Pulmonary artery endothelial cell (primary cell): ENCODE data around the gene BGLAP. TPM values are rescaled to one million over a fixed set of nuclear protein-coding genes. Genes with fewer than 3 reads are reported as not detected.
"Not testable (repeated sequence)": the region's sequence is repeated elsewhere in the genome, so short reads cannot be mapped to it uniquely, and the experiment has no call there.

ENCODE experiments used
- DNase-seq: peaks from one replicate; pipeline ENCODE4 v3.0.0-alpha.2; 2011; ENCODE audit warnings: low read depth, low spot score
- total RNA-seq: library from RNA; depleted of rRNA; stranded (reverse); fragments of >200 nt; gene quantifications from 2 replicates; pipeline ENCODE4 v1.2.3, GENCODE V29; 2014

Gene BGLAP
- 0.13 and 0.32 TPM in 2 replicates for total RNA-seq

DNA sequence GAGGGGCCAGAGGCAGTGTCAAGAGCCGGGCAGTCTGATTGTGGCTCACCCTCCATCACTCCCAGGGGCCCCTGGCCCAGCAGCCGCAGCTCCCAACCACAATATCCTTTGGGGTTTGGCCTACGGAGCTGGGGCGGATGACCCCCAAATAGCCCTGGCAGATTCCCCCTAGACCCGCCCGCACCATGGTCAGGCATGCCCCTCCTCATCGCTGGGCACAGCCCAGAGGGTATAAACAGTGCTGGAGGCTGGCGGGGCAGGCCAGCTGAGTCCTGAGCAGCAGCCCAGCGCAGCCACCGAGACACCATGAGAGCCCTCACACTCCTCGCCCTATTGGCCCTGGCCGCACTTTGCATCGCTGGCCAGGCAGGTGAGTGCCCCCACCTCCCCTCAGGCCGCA is at the start of gene BGLAP:
TSS of gene BGLAP (plus strand) at position 259 of the 400 bp plus-strand sequence. CDS start at position 307, 48 bp downstream.
- no peak for DNase-seq

DNA sequence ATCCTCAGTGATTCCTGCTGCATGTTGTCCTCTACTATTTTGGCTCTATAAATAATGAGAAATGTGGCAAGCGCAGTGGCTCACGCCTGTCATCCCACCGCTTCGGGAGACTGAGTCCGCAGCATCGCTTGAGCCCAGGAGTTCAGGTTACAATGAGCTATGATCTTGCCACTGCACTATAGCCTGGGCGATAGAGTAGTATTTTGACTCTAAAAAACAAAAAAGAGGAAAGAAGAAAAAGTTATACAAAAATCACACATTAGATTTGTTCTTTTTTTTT is 48.8 kb upstream of the BGLAP start:
- no peak for DNase-seq

DNA sequence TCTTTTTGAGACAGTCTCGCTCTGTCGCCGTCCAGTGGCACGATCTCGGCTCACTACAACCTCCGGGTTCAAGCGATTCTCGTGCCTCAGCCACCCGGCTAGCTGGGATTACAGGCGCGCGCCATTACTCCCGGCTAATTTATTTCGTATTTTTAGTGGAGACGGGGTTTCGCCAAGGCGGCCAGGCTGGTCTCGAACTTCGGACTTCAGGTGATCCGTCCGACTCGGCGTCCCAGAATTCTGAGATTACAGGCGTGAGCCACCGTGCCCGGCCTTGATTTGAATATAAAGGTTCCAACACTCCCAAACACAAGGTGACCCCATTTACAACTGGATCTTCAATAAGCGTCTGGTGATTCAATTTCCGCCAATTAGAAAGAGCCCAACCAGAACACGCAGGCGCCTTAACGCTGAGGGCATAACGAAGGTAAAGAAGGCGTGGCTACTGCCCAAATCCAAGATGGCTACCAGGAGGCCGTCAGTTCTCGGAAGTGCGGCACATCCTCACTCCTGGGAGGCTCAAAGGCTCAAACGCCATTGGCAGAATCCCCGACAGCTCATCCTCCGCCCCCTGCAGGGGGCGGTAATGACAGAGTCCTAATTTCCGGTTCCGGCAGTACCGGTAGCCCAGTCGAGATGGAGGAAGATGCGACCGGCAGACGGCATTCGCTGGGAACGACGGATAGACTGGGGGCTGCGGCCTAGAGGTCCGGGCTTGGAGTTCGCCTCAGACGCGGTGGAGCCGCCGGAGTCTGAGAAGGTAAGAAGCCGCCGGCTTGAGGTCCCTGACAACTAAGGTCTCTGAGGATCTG is 48.3 kb upstream of the BGLAP start, which contains the start of gene SLC25A44:
TSS of gene SLC25A44 (plus strand) at position 617 of the 812 bp plus-strand sequence. CDS start 5,744 bp downstream, outside the sequence.
- peak; percentile 97 for DNase-seq

DNA sequence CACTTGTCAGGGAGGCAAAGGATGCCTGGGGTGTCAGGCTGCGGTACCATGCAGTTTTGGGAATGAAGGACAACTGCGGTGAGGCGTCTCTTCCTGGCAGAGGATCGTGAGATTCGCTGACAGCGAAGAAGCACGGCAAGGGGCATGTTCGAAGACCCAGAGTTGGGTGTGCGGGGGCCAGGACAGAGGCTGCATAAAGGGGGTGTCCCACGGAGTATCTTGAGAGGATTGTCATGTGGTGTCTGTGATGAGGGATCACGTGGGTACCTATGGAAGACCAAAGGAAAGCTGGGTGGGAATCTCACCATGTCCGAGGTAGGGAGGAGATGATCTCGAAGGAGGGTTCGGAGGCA is 47.7 kb upstream of the BGLAP start:
- no peak for DNase-seq

DNA sequence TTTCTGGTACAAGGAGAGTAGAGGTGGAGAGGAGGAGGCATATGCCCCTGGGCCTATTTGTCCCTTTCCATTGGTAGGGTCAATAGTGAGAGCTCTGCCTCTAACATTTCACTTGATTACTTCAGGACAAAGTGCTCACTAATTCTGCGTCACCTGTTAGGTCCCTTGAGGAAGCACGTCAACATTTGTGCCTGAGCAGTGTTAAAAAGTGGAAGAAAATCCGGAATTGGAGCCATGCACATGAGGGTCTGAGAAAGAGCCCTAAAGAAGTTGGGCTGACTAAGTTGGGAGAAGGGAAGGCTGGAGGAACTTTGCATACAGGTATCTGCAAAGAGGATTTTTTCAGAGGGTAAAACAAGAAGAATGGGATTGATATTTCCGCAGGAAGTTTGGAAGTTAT is 46.1 kb upstream of the BGLAP start:
- no peak for DNase-seq

DNA sequence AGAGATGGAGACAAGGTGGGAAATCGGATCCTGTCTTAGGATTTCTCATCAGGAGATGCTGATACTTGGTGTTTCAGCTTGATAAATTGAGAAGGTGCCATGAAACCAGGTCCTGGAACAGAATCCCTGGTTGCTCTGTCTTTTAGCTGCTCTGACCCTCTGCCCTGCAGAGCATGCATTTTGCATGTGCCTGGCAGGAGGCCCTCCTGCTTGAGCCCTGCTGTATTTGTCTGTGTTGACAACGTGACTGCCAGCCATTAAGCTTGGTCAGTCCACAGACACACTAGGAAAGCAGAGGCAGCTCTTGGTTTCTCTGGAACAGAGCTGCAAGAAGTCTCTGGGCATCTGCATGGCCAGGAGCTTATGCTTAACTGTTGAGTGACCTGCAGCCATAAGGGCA is 45.5 kb upstream of the BGLAP start:
- no peak for DNase-seq

DNA sequence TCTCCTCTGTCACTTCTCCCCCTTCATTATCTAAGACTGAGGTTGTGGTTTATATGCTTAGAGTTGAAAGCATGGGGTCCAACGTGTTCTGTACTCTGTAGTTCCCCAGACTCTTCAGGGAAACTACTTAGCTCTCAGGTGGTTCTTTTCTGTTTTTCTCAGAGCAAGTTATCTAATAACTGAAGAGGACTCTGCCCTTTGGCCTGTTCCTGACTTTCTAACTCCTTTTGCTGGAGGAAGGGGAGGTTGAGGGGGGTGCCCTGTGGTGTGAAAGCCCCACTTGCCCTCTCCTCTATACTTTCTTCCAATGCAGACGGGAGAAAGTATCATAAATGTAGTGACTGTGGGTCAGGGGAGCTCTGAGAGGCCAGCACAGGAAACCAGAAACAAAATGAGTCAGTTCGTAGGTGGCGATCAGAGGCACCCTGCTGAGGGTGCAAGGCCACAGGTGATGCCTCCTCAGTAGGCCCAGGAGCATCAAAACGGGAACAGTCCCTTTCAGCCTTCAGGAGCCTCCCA is 43.1 kb upstream of the BGLAP start:
- DNase-seq, result no peak

DNA sequence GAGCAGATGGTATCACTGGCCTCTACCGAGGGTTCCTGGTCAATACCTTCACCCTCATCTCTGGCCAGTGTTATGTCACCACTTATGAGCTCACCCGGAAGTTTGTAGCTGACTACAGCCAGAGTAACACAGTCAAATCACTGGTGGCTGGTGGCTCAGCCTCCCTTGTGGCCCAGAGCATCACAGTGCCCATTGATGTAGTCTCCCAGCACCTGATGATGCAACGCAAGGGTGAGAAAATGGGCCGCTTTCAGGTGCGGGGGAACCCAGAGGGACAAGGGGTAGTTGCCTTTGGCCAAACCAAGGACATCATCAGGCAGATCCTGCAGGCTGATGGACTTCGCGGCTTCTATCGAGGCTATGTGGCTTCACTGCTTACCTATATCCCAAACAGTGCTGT is 41.9 kb upstream of the BGLAP start:
- DNase-seq, result no peak

DNA sequence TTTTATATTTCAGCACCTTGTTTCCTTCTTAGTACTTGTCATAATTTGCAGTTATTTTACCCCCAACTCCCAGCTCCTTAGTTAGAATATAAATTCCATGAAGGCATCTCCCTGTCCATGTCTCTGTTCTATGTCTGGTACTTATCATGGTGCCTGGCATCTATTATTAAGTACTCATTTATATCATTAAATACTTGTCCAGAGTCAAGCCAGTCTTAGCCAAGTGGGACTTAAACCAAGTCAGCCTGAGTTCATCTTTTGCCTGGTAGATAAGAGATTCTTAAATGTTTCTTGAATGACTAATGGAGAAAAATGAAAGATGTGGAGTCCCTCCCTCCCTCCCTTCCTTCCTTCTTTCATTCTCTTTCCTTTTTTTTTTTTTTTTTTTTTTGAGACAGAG is 38.7 kb upstream of the BGLAP start:
- no peak for DNase-seq

DNA sequence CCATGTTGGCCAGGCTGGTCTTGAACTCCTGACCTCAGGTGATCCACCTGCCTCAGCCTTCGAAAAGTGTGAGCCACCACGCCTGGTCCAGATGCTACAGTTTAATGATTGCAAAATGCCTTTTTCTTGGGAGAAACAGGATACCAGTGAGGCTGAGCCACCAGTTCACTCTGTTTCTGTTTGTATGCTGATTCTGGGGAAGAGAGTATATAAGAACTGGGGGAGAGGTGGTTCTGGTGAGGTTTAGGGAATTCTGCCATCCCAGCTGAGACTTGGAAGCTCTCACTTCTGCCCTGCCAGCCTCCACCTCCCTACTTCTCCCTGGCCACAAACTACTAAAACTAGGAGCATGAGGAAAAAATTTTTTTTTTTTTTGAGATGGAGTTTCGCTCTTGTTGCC is 37.3 kb upstream of the BGLAP start:
- DNase-seq, result no peak

DNA sequence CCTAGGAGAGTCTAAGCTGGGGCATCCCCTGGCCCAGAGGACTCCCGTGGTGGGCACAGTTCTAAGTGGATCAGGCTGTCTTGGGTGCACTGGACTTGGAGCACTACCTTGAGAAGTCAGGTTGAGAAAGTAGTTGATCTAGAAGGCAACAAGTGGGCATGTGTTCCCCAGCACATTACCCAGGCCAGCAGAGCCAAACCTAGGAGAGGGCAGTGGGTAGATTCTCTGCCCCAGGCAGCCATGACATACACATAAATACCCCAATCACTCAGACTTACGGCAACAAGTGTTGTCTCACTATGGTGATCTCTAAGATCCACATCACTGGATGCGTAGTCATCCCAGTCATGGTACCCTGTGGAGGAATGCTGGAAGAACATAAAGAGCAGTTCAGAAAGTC is 30.7 kb upstream of the BGLAP start:
- no peak for DNase-seq

DNA sequence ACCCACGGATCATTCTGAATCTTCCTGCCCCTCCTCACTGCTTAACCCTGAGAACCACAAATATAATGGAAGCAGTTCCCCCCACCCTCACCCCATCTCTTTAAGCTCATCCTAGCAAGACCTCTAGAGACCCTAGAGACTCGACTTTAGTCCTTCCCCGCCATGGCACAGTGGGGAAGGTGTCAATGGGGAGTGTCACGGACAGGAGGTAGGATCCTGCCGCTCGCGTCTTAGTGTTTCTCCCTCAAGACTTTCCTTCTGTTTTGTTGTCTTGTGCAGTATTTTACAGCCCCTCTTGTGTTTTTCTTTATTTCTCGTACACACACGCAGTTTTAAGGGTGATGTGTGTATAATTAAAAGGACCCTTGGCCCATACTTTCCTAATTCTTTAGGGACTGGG is 29.9 kb upstream of the BGLAP start:
- DNase-seq, result no peak

DNA sequence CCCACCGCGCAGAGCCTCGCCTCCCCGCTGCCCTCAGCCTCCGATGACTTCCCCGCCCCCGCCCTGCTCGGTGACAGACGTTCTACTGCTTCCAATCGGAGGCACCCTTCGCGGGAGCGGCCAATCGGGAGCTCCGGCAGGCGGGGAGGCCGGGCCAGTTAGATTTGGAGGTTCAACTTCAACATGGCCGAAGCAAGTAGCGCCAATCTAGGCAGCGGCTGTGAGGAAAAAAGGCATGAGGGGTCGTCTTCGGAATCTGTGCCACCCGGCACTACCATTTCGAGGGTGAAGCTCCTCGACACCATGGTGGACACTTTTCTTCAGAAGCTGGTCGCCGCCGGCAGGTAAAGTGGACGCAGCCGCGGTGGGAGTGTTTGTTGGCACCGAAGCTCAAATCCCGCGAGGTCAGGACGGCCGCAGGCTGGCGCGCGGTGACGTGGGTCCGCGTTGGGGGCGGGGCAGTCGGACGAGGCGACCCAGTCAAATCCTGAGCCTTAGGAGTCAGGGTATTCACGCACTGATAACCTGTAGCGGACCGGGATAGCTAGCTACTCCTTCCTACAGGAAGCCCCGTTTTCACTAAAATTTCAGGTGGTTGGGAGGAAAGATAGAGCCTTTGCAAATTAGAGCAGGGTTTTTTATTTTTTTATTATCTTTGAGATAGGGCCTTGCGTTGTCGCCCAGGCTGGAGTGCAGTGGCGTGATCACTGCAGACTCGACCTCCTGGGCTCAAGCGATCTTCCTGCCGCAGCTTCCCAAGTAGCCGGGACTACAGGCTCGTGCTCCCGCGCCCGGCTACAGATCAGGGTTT is 28.9 kb upstream of the BGLAP start, which contains the start of gene PMF1:
TSS of gene PMF1 (plus strand) at position 175 of the 811 bp plus-strand sequence. CDS start at position 184, 9 bp downstream.
- peak; percentile 87 for DNase-seq

DNA sequence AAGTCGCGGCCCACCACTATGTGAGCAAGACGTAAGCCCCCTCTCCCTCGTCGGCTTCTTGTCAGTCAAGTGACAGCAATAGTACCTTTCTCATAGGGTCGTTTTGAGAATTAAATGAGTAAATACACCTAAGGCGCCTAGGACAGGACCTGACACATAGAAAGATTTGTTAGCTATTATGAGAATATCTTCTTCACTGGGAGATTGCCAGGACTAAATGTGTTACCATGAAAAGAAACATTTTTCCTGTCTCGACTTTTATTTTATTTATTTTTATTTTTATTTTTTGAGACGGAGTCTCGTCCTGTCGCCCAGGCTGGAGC is 28.4 kb upstream of the BGLAP start:
- DNase-seq, result no peak

DNA sequence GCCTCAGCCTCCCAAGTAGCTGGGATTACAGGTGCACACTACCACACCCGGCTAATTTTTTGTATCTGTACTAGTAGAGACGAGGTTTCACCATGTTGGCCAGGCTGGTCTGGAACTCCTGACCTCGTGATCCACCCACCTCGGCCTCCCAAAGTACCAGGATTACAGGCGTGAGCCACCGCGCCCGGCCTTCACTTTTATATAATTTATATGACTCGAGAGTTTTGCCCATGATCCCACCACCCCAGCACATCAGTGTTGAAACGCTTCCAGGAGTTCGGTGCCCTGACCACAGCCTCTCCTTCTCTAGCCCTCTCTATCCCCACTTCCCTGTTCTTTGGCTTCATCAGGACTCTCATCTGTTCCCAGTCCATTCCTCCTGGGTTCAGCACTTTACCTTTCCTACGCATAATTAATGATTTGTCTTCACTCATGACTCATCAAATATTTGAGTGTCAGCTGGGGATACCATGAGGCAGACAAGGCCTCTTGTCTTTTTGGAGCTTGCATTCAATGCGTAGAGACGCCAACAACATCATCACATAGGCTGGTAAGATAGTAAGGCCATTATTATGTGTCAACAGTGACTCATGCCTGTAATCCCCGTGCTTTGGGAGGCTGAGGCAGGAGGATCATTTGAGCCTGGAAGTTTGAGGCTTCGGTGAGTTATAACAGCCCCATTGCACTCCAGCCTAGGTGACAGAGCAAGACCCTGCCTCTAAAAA is 27.8 kb upstream of the BGLAP start:
- no peak for DNase-seq

DNA sequence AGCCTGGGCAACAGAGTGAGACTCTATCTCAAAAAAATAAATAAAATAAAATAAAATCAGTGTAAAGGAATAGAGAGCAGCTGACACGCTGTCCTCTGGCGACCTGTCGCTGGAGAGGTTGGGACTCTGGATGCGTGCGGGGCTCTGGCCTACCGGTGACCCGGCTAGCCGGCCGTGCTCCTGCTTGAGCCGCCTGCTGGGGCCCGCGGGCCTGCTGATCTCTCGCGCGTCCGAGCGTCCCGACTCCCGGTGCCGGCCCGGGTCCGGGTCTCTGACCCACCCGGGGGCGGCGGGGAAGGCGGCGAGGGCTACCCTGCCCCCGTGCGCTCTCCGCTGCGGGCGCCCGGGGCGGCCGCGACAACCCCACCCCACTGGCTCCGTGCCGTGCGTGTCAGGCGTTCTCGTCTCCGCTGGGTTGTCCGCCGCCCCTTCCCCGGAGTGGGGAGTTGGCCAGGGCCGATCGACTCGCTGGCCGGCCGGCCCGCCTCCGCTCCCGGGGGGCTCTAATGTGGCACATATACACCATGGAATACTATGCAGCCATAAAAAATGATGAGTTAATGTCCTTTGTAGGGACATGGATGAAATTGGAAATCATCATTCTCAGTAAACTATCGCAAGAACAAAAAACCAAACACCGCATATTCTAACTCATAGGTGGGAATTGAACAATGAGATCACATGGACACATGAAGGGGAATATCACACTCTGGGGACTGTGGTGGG is 25.5 kb upstream of the BGLAP start:
- DNase-seq, result not testable (repeated sequence)

DNA sequence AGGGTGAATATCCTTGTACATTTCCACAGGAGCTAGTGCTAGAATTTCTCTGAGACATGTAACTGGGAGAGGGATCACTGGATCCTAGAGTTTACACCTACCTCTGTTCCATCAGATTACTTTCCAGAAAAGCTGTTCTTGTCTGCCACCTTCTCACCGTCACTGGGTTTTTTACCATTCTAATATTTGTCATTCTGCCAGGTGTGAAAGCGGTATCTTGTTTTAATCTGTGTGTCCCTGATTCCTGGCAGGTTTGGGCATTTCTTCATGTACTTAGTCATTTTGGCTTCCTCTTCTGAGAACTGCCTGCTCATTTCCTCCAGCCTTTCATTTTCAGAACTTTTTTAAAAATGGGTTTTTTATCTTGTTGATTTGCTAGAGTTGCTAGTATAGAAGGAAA is 24.1 kb upstream of the BGLAP start:
- no peak for DNase-seq

DNA sequence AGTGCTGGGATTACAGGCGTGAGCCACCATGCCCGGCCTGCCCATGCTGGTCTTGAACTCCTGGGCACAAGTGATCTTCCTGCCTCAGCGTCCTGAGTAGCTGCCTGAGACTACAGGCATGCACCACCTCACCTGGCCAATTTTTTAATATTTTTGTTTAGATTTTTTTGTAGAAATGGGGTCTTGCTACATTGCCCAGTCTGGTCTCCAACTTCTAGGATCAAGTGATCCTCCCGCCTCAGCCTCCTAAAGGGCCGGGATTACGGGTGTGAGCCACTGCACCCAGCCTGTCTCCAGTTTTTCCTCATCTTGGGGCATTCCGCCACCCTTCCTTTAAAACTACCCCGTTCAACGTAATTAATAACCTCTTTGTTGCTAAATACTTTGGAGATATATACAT is 21.8 kb upstream of the BGLAP start:
- DNase-seq, result no peak

DNA sequence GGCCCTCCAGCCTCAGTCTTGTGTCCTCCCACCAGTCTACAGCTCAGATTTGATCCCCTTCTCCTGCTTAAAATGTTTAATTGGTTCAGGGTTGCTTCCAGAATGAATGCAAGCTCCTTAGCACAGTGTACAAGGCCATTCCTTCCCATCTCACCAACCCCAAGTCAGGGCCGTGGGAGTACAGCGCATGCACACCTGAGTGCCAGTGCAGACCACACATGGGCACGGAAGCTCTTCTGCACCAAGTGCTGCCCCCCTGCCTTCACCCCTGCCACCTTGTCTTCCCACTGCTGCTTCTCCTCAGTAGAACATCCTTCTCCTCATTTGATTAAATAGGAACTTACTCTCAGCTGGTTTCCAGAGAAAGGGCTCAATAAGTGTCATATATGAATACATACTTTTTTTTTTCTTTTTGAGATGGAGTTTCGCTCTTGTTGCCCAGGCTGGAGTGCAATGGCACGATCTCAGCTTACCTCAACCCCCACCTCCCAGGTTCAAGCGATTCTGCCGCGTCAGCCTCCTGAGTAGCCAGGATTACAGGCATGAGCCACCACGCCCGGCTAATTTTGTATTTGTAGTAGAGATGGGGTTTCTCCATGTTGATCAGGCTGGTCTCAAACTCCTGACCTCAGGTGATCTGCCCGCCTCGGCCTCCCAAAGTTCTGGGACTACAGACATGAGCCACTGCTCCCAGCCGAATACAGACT is 19.8 kb upstream of the BGLAP start:
- DNase-seq, result no peak

DNA sequence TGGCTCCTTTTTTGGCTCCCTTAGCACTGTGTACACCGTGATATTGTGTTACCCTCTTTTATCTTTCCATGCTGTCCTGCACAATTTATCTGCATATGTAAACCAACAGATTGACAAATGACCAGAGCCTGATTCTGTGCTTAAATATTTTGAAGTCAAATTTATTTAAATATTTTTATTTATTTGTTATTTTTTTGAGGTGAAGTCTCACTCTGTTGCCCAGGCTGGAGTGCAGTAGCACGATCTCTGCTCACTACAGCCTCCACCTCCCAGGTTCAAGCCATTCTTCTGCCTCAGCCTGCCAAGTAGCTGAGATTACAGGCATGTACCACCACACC is 16.3 kb upstream of the BGLAP start:
- DNase-seq, result no peak

DNA sequence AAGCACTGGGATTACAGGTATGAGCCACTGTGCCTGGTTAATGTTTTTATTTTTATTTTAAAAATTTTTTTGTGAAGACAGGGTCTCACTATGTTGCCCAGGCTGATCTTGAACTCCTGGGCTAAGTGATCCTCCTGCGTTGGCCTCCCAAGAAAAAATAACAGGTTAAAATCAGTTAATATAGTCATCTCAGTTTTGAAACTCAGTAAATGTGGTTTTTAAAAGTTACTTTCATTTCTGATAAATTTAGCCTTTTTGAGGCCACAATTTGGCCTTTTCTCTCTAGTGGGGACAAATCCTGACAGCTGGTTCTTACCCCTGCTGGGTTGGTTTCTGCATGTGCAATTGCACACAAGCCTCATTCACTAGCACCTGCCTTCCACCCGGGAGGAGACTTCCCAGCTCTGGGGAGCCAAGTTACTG is 15.9 kb upstream of the BGLAP start:
- no peak for DNase-seq
